HG03558 (cell line): Measurements from ENCODE around the gene SLCO2A1.

Experiments
- ATAC-seq: cut with Tn5 transposase; IDR thresholded peaks from one replicate; pipeline ENCODE4 v1.9.1; 2021; ENCODE audit warnings: moderate number of reproducible peaks; ENCODE audit not compliant: unreplicated experiment; ENCODE audit errors: extremely low read depth

SLCO2A1 gene

GRCh38 chr3:133890972-133891644 is 138.6 kb downstream of the SLCO2A1 start:
- no peak for ATAC-seq

- ATAC-seq: no peak
These were observed 139.7 kb downstream of the SLCO2A1 start for GRCh38 chr3:133890037-133890436.

- no peak for ATAC-seq
These were observed 140.9 kb downstream of the SLCO2A1 start for GRCh38 chr3:133888726-133889340.

- no peak for ATAC-seq
These were observed 141.7 kb downstream of the SLCO2A1 start for GRCh38 chr3:133887803-133888703.

GRCh38 chr3:133887074-133887802 is 142.5 kb downstream of the SLCO2A1 start:
- no peak for ATAC-seq

GRCh38 chr3:133886031-133886722 is 143.5 kb downstream of the SLCO2A1 start:
- ATAC-seq: no peak

- ATAC-seq: no peak
These were observed 144.6 kb downstream of the SLCO2A1 start for GRCh38 chr3:133884887-133885711.

GRCh38 chr3:133884054-133884886 is 145.5 kb downstream of the SLCO2A1 start:
- no peak for ATAC-seq

GRCh38 chr3:133883641-133884040 is 146.1 kb downstream of the SLCO2A1 start:
- no peak for ATAC-seq

GRCh38 chr3:133882986-133883586 is 146.6 kb downstream of the SLCO2A1 start:
- ATAC-seq: no peak

- ATAC-seq: no peak
These were observed 147.5 kb downstream of the SLCO2A1 start for GRCh38 chr3:133881939-133882825.

- no peak for ATAC-seq
These were observed 148.2 kb downstream of the SLCO2A1 start for GRCh38 chr3:133881492-133881891.

- ATAC-seq: no peak
These were observed 148.8 kb downstream of the SLCO2A1 start for GRCh38 chr3:133880886-133881455.

- ATAC-seq: no peak
These were observed 149.4 kb downstream of the SLCO2A1 start for GRCh38 chr3:133880287-133880686.

- no peak for ATAC-seq
These were observed 151.2 kb downstream of the SLCO2A1 start for GRCh38 chr3:133878518-133878917.
